ENCODE data around the gene ITPRIP.

ITPRIP gene

DNA sequence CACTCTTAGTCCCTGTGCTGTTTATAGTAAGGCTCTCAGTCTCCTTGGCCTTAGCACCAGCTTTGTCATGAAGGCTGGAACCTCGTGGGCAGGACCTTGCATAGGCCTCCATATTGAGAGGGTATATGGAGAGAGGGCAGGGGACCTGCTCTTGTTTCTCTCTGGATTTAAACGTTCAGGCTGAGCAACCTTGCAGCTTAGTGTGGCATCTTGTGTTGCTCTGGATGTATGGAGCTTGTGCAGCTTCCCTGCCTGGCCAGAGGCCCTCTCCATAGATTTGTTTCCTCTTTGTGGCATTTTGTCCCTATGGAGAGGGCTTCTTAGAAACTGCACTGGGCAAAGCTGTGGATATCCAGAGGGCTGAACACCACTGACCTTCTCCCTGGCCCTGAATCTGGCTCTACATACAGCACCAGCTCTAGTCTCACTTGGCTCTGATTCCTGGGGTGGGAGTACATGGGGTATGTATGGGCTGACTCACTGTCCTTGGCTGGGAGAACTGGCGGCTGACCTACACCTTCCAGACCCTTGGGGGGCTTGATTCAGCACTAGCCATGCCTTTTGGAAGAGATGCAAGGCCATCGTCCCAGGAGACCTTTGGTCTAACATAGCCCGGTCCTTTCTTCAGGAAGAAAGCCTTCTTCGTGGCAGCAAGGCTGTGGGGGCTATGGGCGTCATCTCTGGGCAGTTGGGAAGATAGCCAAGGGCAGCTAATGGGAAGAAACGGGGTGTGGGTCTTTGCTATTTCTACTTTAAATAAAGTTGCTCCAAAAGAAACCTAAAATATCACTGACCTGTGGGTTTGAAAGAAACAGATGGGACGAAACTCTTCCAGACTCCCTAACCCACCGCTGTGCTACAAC, 30.5 kb downstream of the ITPRIP start:
- DNase-seq, result no peak

DNA sequence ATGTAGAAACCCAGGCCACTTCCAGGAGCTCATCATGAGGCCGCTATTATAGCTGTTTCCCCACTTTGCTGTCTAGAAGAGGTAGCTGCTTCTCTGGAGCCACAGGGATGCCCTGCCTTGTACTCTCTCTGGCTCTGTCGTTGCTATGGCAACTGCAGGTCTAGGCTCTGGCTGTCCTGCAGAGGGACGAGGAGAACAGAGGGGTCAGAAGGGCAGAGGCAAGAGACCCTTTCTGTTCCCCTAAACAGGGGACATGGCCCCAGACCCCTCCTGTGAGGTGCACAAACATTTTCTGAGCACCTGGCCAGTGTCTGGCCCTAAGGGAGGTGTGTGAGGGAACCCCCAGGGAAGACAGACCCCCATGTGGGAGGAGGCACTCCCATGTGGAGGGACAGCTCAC, 31.4 kb downstream of the ITPRIP start:
- DNase-seq, result no peak

DNA sequence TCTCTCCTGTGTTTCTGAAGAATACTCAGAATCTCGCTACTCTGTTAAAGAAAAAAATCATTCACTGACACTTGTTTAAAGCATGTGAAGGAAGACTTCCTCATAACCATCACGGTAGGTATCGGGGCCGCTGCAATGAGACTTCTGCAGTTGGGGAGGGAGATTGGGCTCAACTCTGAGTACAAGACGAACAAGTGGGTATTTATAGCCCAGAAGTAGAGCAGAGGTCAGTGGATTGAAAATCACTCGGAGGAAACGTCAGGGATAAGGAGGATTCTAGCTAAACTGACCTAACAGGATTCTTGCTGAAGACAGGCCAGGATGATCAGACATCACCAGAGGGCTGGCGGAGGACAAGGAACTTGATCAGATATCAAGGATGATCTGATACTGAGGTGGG, 33.3 kb downstream of the ITPRIP start:
- DNase-seq, result no peak

DNA sequence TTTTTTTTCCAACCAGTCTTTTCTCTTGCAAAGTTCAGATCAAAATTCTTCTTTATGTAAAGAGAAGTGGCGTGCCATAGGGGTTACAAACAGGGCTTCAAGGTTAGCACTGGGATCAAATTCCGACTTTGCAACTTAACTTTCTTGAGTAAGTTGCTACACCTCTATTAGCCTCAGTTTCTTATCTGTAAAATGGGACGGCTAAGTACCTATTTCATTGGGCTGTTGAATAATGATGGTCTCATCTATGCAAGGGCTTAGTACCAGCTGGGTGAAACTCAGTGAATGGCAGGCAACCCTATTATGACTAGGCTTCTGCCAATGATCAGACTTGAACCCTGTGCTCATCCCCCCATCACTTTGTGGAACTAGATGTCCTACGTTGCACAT, 33.9 kb downstream of the ITPRIP start:
- DNase-seq, result no peak

DNA sequence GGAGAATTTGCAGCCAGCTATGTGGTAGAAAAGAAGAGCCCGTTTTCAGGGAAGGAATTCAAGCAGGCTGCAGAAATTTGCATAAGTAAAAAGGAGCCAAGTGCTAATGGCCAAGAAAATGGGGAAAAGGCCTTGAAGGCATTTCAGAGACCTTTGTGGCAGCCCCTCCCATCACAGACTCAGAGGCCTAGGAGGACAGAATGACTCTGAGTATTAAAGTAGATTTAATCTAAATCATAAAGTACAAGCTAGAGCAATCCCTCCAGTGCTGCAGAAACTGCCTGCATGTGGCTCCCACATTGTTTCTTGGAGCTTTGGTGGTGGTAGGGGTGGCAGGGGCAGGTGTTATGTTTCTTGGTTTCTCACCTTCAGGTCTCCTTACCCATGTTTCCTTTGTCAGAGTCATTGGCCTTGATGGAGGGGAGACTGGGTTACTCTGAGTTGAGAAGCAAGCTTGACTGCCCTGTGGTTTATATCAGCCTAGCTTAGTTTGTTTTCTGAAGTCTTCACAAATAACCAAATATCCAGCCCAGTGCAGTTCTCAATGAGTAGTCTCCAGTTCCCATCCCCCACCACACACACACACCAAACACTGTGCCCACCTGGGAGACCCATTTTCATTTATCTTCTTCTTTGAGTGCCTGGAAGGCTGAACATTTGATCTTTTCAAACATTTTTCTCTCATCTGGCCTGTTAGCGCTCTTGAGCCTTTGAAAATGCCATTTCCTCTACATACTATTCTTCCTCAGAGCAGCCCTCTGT, 34.5 kb downstream of the ITPRIP start:
- DNase-seq, result no peak

DNA sequence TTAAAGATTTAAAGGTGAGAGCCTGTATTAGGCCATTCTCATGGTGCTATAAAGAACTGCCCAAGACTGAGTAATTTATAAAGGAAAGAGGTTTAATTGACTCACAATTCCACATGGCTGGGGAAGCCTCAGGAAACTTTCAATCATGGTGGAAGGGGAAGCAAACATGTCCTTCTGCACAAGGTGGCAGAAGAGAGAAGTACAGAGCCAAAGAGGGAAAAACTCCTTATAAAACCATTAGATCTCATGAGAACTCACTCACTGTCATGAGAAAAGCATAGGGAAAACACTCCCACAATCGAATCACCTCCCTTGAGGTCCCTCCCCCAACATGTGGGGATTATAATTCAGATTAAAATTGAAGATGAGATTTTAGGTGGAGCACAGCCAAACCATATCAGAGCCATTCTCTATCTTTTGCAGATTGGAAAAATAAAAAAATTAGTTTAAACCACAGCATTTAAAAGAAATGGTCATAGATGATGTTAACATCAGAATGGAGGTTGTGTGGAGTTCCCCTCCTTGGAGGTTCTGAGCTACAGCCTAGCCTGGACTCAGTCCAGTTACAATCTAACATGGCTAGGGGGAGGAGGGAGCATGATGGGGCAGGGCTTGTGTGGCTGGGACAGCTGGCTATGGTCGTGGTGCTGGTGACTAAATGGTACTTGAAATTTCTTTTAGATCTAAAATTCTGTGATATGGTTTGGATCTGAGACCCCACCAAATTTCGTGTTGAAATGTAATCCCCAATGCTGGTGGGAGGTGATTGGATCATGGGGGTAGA, 36.2 kb downstream of the ITPRIP start:
- DNase-seq, result no peak

DNA sequence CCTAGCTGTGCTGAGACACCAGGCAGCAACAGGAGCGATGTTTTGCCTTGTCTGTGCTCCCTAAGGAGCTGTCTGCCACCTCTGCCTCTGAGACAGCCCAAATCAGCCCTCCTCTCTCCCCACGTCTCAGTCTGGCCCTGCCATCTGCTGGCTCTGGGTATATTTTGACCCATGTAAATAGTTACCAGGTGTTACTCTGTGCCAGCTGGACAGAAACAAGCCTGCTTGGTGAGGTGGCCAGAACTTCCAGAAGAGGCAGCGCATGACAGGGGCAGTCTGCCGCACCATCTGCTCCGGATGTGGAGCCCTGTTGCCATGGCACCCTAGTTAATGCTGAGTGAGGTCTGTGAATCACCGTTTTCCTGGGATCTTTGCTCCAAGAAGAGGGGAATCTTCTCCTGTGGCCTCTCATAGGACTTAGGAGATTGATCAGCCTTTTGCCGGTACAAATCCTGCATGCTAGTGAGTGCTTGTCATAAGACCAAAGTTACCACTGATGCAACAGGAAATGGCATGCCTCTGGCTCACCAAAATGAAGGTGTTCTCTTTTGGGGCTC, 37.5 kb downstream of the ITPRIP start:
- DNase-seq, result peak; percentile 92

DNA sequence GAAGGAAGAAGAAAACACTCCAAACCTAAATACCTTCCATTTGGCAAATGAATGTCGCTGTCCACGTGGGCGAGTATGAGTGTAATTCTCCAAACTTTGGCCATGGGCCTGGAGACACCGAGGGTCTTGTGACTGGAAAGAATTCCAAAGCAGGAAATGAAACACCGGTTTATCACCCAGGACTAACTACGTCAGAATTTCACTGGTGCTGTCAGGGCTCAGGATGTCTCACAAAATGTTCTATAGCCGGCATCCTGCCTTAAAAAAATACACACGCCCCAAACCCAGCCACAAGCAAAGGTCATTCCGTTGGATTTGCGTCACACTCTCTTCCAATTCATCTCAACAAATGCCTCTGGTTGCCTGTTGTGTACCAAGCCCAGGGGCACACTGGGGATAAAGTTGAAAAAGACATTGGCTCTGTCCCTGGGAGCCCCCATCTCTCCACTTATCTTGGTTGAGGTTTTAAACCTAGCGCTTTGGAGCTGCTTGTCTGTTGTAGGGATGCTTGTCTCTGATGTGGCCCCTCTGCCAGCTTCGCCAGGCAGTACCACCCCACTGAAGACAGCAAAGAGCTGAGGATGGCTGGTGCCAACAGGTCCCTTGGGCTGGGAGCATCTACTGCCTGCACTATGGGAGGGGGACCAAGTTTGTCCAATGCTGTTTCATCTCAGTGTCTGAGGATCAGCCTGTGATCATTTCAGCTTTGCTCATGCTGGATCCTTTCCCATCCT, 38.1 kb downstream of the ITPRIP start:
- no peak for DNase-seq

DNA sequence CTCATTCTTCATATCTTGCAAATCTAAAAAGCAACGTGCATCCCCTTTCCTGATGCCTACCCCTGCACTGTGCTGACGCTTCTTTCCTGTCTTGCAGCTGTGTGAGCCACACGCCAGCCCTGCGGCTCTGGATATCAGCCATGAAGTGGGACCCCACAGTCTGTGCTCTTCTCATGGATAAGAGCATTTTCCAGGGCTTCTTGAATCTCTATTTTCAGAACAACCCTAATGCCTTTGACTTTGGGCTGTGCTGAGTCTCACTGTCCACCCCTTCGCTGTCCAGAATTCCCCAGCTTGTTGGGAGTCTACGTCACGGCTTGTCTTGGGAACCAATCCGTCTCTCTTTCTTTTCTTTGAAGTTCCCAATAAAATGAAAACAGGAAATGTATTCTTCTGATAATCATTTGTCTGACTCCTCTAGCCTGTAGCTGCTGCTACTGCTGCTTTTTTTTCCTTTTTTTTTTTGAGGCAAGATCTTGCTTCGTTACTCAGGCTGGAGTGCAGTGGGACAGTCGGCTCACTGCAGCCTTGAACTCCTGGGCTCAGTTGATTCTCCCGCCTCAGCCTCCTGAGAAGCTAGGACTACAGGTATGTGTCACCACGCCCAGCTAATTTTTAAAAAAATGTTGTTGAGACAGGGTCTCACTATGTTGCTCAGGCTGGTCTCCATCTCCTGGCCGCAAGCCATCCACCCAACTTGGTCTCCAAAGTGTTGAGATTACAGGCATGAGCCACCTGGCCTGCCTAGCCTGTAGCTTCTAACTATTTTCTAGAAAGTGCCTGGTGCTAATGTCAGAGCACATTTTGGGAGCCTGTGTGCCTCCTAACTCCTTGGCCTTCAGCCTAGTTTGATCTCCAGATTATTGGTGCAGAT, 39.0 kb downstream of the ITPRIP start:
- no peak for DNase-seq

DNA sequence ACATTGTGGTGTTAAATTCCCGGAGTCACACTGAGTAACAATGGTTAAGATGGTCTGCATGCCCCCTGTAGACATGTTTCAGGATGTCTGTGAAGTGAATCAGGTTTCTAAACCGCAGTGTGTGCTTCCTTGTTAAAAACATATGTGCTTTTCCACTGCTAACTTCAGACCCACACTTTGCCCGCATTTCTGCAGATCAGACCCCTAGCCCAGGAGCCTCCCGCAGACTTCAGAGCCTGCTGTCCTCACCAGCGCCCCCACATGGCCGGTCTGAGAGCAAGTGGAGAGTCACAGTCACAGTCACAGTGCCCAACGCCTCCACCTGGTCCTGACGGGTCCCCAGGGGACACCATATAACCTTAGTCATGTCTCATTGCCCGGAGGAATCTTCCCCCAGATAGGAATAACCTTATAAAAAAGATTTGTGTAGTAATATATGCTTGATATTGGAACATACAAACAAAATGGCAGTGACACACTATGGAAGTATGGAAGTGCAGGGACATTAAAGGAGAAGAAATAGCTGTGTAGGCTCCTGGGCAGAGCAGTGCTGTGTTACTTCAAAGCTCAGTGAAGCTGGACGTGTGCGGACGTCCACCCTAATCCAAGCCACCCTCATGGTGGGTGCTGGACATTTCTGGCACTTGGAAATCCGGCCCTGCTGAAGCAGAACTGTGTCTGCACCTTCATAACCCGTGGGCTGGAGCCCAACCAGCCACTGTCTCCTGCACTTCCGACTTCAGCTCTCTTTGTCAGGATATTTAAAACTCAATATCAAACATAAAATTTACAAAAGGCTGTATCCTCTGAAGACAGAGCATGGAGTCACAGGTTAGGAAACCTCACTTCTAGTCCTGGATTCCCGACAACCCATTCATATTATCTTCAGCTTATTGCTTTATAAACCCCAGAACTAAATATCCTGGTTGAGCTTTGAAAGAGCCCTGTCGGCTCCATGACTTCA, 40.3 kb downstream of the ITPRIP start:
- peak; percentile 30 for DNase-seq

DNA sequence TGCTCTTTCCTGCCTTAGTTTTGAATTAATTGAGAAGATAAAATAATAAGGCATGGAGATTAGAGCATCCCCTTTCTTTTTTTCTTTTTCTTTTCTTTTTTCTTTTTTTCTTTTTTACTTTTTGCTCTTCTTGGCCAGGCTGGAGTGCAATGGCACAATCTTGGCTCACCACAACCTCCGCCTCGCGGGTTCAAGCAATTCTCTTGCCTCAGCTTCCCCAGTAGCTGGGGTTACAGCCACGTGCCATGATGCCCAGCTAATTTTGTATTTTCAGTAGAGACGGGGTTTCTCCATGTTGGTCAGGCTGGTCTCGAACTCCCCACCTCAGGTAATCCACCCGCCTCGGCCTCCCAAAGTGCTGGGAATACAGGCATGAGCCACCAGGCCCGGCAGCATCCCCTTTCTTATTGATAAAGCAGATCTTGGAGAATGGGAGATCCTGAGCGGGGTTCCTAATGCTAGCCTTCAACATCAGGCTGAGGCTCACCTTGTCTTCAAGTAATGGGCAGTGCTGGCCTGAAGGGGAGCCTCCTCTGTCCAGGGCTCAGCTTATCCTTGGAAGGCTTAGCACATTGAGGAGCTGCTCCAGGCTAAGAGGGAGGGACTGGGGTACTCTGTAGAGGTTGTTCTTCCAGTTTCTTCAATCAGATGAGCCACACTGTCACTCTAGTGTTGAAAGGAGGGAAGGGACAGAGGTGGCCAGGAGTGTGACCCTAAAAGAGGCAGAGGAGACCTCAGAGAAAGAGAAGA, 41.4 kb downstream of the ITPRIP start:
- no peak for DNase-seq

DNA sequence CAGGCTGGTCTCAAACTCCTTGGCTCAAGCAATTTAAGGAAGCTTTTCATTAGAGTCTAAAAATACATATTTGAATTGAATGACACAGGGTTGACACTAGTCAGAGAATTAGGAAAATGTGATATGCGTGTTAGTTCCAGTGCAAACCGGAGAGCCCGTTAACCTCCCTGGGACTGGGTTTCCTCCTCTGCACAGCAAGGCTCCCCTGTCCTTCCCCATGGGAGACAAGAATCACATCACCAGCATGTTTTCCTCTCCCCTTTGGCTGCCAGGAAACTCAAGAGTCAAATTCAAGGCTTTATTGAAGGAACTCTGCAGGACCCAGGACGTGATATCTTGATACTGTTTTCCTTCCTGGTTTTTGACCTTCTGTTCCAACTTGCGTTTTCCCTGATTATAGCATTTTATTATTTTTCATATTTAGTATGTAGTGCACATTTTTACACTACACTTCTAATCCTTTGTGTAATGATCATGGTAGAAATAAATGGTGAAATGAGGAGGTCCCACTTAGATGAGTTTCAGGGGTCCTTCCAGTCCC, 44.4 kb downstream of the ITPRIP start:
- DNase-seq, result no peak

DNA sequence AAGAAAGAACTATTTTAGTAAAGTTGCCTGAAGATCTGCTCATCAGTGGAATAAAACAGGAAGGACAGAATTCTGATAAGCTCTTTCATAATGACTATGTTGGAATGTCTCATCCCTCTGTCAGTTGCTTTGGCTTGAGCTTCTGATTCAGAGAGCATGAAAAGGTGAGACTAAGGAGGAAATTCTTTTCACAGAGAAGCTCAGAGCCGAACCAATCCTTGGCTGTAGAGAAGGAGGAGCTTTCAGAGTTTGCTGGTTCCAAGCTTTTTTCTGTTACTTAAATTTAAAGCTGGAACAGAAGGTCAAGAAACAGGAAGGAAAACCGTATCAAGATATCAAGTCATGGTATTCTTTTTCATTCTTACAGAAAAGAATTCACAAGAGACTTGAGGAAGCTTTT, 45.3 kb downstream of the ITPRIP start:
- DNase-seq, result no peak

DNA sequence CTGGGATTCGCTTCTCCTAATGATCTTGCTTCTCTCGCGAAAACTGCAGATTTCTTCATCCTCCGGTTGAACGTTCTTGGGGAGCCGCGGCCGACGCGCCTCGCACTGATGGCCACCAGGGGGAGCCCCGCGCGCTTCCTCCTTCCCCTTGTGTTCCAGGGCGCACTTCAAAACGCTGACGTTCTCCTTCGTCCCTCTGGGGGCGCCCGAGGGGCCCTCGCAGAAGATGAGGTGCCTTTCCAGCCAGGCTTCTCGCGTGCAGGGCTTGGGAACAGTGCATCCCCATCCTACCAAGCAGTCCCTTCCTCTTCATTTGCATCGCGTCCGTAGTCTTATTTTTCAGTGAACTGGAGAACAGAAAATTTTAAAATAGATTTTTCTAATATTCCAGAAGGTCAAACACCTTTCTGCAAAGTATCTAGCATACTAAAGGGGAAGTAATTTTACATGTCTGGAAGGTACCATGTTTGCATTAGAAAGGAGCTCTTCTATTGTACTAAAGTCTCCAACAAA, 46.8 kb downstream of the ITPRIP start:
- DNase-seq, result peak; percentile 88

DNA sequence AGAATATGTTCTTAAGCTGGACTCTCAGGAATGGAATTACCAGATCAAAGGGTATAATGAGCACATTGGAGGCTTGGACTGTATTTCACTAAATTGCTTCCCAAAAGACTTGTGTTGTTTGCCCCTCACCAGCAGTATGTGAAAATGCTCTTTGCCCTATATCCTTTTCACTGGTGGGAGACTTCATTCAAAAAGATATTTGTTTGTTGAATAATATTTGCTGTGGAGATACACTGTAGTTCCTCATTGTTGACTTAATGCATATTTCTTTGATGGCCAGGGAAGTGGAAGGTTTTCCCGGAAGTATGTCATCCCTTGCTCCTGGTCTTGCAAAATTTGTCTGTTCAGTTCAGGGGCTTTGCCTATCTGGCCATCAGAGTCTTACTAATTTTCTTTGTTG, 49.9 kb downstream of the ITPRIP start:
- no peak for DNase-seq

DNA sequence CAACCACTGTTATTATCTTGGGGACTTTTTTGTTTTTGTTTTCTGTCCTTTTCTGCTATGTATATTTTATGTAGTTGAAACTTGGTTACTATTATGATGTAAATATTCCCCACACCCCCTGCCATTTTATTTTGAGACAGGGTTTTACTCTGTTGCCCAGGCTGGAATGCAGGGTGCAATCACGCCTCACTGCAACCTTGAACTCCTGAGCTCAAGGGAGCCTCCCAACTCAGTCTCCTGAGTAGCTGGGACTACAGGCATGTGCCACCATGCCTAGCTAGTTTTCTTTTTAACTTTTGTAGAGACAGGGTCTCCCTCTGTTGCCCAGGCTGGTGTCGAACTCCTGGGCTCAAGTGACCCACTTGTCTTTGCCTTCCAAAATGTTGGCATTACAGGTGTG, 51.3 kb downstream of the ITPRIP start:
- DNase-seq, result no peak

DNA sequence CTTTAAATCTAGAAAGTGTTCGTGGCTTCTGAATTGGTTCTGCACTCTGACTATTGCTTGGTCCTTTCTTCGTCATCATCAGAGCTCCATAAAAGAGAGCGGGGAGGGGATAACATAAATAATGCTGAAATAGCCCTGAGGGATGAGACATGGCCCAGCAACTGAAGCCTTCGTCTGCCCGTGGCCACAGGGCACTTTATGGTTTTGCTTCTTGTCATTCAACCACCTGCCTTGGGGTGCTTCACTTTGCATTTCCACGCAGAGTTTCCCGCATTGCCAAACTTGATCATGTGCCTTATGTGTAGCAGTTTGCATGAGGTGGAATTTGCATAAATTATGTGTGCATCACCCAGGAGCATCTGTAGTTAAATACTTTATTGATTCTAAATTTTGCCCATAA, 53.4 kb downstream of the ITPRIP start:
- no peak for DNase-seq

DNA sequence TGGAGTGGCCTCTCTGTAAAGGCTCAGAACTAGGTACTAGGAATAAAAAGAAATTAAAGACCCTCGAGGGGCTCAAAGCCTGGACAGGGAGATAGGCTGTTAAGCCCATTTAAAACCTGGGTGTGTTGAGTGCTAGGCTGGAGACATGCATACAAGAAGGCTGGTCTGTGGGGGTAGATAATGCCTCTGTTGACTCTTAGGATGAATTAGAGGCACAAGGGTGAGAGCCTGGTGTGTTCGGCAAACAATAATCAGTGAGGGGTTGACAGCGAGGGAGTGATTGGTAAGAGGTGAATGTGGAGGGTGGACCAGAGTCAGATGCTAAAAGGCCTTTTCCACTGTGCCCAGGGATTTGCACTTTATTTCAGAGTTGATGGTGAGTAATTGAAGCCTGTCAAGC, 56.6 kb downstream of the ITPRIP start:
- DNase-seq, result no peak

Measured in NCI-H82 (cell line).